ENCODE results near the gene UBE2E3.

GRCh38 chr2:181063696-181064095, 83.3 kb downstream of the UBE2E3 start:
- no peak for TF ChIP-seq CTCF (conservative IDR thresholded peaks at IDR 0.05)
- TF ChIP-seq EZH2 (IDR thresholded peaks at IDR 0.05; ENCODE audit: low read depth): no peak

Data from PC-9 (cell line).